Measurements from ENCODE around the gene EPHX1.

- TF ChIP-seq EGR1 (IDR thresholded peaks at IDR 0.05): no peak
- TF ChIP-seq USF1 (IDR thresholded peaks at IDR 0.05): no peak
- TF ChIP-seq EP300 (IDR thresholded peaks at IDR 0.05; ENCODE audit: borderline replicate concordance): no peak
- TF ChIP-seq YY1 (IDR thresholded peaks at IDR 0.05; ENCODE audit: low read depth): no peak
- no peak for TF ChIP-seq RAD21 (IDR thresholded peaks at IDR 0.05; ENCODE audit: low read depth)
Observed at GRCh38 chr1:225853441-225853840, 43.5 kb downstream of the EPHX1 start.
